ENCODE data around the gene TMEM81.

TMEM81 gene

GRCh38 chr1:205059660-205060059 lies 24.6 kb downstream of the TMEM81 start:
- no peak for DNase-seq (ENCODE audit: low read depth)

- DNase-seq (ENCODE audit: low read depth), result no peak
Measured at GRCh38 chr1:205058853-205059252, 25.4 kb downstream of the TMEM81 start.

- no peak for DNase-seq (ENCODE audit: low read depth)
Measured at GRCh38 chr1:205057808-205058575, 26.3 kb downstream of the TMEM81 start.

- DNase-seq (ENCODE audit: low read depth), result no peak
Measured at GRCh38 chr1:205056956-205057568, 27.2 kb downstream of the TMEM81 start.

- DNase-seq (ENCODE audit: low read depth), result no peak
Measured at GRCh38 chr1:205056188-205056611, 28.1 kb downstream of the TMEM81 start.

- DNase-seq (ENCODE audit: low read depth), result no peak
Measured at GRCh38 chr1:205054013-205054412, 30.2 kb downstream of the TMEM81 start.

GRCh38 chr1:205053296-205053695 lies 31.0 kb downstream of the TMEM81 start:
- DNase-seq (ENCODE audit: low read depth), result no peak

- DNase-seq (ENCODE audit: low read depth), result no peak
Measured at GRCh38 chr1:205052690-205053089, 31.6 kb downstream of the TMEM81 start.

- no peak for DNase-seq (ENCODE audit: low read depth)
Measured at GRCh38 chr1:205049479-205049878, 34.8 kb downstream of the TMEM81 start.

- DNase-seq (ENCODE audit: low read depth), result no peak
Measured at GRCh38 chr1:205048382-205048781, 35.9 kb downstream of the TMEM81 start.

- no peak for DNase-seq (ENCODE audit: low read depth)
Measured at GRCh38 chr1:205047764-205048231, 36.5 kb downstream of the TMEM81 start.

GRCh38 chr1:205046870-205047269 lies 37.4 kb downstream of the TMEM81 start:
- no peak for DNase-seq (ENCODE audit: low read depth)

- DNase-seq (ENCODE audit: low read depth), result no peak
Measured at GRCh38 chr1:205045146-205045545, 39.1 kb downstream of the TMEM81 start.

- no peak for DNase-seq (ENCODE audit: low read depth)
Measured at GRCh38 chr1:205044741-205045140, 39.5 kb downstream of the TMEM81 start.

GRCh38 chr1:205043866-205044265 lies 40.4 kb downstream of the TMEM81 start:
- DNase-seq (ENCODE audit: low read depth), result no peak

GRCh38 chr1:205042911-205043806 lies 41.1 kb downstream of the TMEM81 start, which contains the start of gene CNTN2:
Gene CNTN2, plus strand, starts transcription at chr1:205043212. Its CDS starts 9,974 bp downstream, at chr1:205053186.
- DNase-seq (ENCODE audit: low read depth), result no peak

GRCh38 chr1:205041998-205042910 lies 42.0 kb downstream of the TMEM81 start:
- DNase-seq (ENCODE audit: low read depth), result no peak

- DNase-seq (ENCODE audit: low read depth), result no peak
Measured at GRCh38 chr1:205041001-205041715, 43.1 kb downstream of the TMEM81 start.

- DNase-seq (ENCODE audit: low read depth), result no peak
Measured at GRCh38 chr1:205038132-205038786, 46.0 kb downstream of the TMEM81 start.

- no peak for DNase-seq (ENCODE audit: low read depth)
Measured at GRCh38 chr1:205037539-205037938, 46.7 kb downstream of the TMEM81 start.
